Brain microvascular endothelial cell (primary cell): ENCODE measurements around the gene COX5A.

ENCODE experiments used
- DNase-seq: peaks from one replicate; pipeline ENCODE4 v3.0.0-alpha.2; 2020
- H3K27ac ChIP-seq: fragments of 250-450 bp; sonication (Bioruptor Pico); 2 replicates; pipeline ENCODE4 v1.5.1; 2020; ENCODE audit warnings: mild to moderate bottlenecking, moderate library complexity
- H3K27me3 ChIP-seq: fragments of 250-450 bp; sonication (Bioruptor Pico); replicated peaks from 2 replicates; pipeline ENCODE4 v1.5.1; 2020; ENCODE audit warnings: mild to moderate bottlenecking
- H3K36me3 ChIP-seq: fragments of 250-450 bp; sonication (Bioruptor Pico); replicated peaks from 2 replicates; pipeline ENCODE4 v1.5.1; 2020; ENCODE audit warnings: mild to moderate bottlenecking
- H3K4me3 ChIP-seq: 2 replicates; pipeline ENCODE4 v1.5.1; 2011; ENCODE audit warnings: low read depth, mild to moderate bottlenecking, control low read depth, low read length, moderate library complexity
- in situ Hi-C: cut with HindIII; loops from 2 replicates; pipeline ENCODE4 v1.10.0; 2017; ENCODE audit warnings: low sequenced_read_pairs, low pct_ligation_motif_present
- TF ChIP-seq, protein P1 (sequence below): IDR thresholded peaks from 2 replicates; pipeline ENCODE4 v1.5.1; 2011; ENCODE audit warnings: low read depth, mild to moderate bottlenecking, moderate library complexity, low read length, control low read depth, inconsistent platforms; ENCODE audit errors: missing control alignments

COX5A gene

DNA sequence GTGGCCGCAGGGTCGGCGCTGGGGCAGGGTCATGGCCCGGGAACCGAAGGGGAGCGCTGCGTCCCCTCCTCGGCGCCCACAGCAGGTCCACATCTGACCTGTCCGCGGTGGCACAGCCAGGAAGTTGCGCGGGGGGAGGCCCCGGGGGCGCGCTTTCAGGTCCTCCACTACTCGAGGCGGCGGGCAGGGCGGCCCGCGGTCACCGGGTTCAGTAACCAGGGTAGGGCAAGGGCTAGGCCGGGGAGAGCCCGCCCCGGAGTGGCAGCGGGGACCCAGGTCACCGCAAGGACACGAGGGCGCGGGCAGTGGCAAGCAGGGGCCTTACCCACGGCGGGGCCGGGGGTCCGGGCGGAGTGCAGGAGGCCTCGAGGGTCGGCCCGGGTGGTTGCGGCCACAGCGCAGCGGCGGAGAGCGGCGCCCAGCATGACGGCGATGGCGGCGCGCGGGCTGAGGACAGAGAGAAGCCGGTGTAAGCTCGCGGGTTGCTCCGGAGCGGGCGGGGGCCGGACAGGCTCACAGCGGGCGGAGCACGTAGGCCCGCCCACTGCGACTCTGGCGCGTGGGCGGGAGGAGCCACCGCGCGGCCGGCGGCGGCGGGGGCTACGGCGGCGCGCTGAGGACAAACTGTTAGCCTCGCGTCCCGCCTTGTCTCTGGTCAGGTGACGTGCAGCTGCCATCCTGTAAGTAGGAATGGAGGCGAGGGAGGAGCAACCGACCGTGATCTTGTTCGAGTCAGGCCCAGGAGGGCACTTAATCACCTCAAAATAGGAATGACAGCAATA, at the start of gene COX5A:
TSS of gene COX5A (minus strand) at position 484 of the 782 bp plus-strand sequence. CDS start at position 425, 59 bp downstream.
- in situ Hi-C loops = no loop called here

DNA sequence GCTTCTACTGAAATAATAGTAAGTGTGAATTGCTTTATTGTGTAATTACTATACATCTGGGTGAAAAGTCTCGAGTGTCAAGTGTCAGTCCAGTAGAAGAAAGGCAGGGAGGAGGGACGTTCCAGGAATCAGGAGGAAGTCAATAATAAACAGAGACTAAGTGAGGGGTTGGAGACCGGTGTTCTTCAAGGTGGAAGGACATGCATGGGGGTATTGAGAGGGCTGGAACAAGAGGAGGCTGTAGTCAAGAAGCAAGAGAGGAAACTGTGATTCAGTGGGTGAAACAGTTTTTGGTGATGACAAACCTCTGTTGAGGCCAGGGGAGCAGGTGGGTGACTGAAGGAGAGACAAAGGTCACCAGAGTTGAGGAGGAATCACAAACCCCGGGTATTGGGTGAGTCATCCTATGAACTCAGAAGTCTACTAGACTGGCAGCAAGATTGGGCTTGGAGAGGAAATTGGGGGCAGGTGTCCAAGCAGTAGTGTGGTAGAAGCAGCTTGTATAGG, 45.9 kb upstream of the COX5A start:
- H3K27ac ChIP-seq = no peak overlapping the region
- no peaks in the 10 kb centered on the region for H3K36me3 ChIP-seq
- TF ChIP-seq, protein P1, sequence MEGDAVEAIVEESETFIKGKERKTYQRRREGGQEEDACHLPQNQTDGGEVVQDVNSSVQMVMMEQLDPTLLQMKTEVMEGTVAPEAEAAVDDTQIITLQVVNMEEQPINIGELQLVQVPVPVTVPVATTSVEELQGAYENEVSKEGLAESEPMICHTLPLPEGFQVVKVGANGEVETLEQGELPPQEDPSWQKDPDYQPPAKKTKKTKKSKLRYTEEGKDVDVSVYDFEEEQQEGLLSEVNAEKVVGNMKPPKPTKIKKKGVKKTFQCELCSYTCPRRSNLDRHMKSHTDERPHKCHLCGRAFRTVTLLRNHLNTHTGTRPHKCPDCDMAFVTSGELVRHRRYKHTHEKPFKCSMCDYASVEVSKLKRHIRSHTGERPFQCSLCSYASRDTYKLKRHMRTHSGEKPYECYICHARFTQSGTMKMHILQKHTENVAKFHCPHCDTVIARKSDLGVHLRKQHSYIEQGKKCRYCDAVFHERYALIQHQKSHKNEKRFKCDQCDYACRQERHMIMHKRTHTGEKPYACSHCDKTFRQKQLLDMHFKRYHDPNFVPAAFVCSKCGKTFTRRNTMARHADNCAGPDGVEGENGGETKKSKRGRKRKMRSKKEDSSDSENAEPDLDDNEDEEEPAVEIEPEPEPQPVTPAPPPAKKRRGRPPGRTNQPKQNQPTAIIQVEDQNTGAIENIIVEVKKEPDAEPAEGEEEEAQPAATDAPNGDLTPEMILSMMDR = no peak
- no peak for DNase-seq
- H3K27me3 ChIP-seq = no peaks in the 10 kb centered on the region
- in situ Hi-C loops = no loop called here
- H3K4me3 ChIP-seq = no peak overlapping the region

More for the DNA sequence above, at the start of gene COX5A:
- no peaks in the 10 kb centered on the region for H3K36me3 ChIP-seq
- H3K27me3 ChIP-seq = no peaks in the 10 kb centered on the region
- TF ChIP-seq, protein P1 = no peak
- peak; percentile 96 for DNase-seq
- peak within 1 kb of the TSS; percentile 94 for H3K4me3 ChIP-seq
- peak within 1 kb of the TSS; percentile 86 for H3K27ac ChIP-seq

GRCh38 chr15:74982183-74982582, 44.3 kb upstream of the COX5A start:
- Histone ChIP-seq H3K27ac (no peak overlapping the region), H3K4me3 (no peak overlapping the region), H3K27me3 (no peaks in the 10 kb centered on the region), H3K36me3 (no peaks in the 10 kb centered on the region)
- DNase-seq = no peak
- TF ChIP-seq, protein P1 = no peak
- in situ Hi-C loops = no loop called here

DNA sequence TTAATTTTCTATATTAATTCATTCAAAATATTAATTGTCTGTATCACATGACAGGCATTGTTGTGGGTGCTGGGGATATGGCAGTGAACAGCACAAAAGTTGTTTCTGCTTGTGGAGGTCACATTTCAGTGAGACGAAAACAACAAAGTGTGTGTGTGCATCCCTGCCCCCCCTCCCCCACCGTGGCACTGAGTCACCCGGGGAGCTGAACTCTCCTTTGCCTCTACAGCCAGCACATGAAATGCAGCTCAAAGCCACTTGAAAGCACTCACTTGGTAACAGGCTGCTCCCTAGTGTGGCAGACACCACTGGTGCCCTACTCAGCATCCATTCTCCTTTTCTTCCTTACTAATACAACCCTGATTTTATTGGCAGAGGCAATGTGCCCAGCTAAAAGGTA, 40.6 kb upstream of the COX5A start:
- peak; percentile 69 for DNase-seq
- no peaks in the 10 kb centered on the region for H3K36me3 ChIP-seq
- no peak overlapping the region for H3K4me3 ChIP-seq
- H3K27ac ChIP-seq = no peak overlapping the region
- in situ Hi-C loops = no loop called here
- H3K27me3 ChIP-seq = no peaks in the 10 kb centered on the region
- TF ChIP-seq, protein P1 = no peak

DNA sequence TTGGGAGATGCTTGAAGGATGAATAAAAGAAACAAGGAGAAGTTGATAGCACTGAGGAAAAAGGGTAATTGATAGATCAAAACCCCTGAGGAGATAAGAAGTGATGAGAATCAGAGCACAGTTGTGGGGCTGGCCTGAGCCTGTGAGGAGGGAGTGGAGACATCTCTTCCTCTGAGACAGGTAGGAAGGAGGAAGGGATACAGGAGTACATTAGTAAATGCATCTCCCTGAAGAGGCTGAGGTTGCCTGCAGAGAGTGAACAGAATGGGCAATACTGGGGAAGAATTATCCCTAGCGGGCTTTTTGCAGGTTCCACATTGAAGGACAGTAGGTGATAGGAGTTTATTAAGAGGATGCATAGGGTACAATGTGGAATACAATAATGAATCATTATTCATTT, 40.2 kb upstream of the COX5A start:
- TF ChIP-seq, protein P1 = no peak
- no peaks in the 10 kb centered on the region for H3K36me3 ChIP-seq
- no peaks in the 10 kb centered on the region for H3K27me3 ChIP-seq
- DNase-seq = no peak
- H3K4me3 ChIP-seq = no peak overlapping the region
- peak overlapping the region; percentile 4 for H3K27ac ChIP-seq
- in situ Hi-C loops = no loop called here
